COLO668 (cell line): Measurements from ENCODE around the gene SLC24A2.
"Not testable (repeated sequence)": the region's sequence is repeated elsewhere in the genome, so short reads cannot be mapped to it uniquely, and the experiment has no call there.

ENCODE experiments used
- DNase-seq: peaks from one replicate; lab custom pipeline; 2025; ENCODE audit not compliant: unreplicated experiment; lab: John Stamatoyannopoulos, UW

SLC24A2 gene

GRCh38 chr9:19788614-19789271, at the start of gene SLC24A2:
SLC24A2 (minus strand) TSS chr9:19789037.
- DNase-seq, result peak; percentile 14

- not testable (repeated sequence) for DNase-seq
Observed at GRCh38 chr9:19833331-19833730, 44.5 kb upstream of the SLC24A2 start.

- no peak for DNase-seq
Observed at GRCh38 chr9:19830796-19831195, 42.0 kb upstream of the SLC24A2 start.

GRCh38 chr9:19828576-19829109, 39.8 kb upstream of the SLC24A2 start:
- no peak for DNase-seq

- DNase-seq, result no peak
Observed at GRCh38 chr9:19816769-19817168, 27.9 kb upstream of the SLC24A2 start.

- no peak for DNase-seq
Observed at GRCh38 chr9:19812194-19812593, 23.4 kb upstream of the SLC24A2 start.

- DNase-seq, result no peak
Observed at GRCh38 chr9:19809422-19810269, 20.8 kb upstream of the SLC24A2 start.

GRCh38 chr9:19807182-19807892, 18.5 kb upstream of the SLC24A2 start:
- no peak for DNase-seq

- no peak for DNase-seq
Observed at GRCh38 chr9:19804431-19804830, 15.6 kb upstream of the SLC24A2 start.

GRCh38 chr9:19800884-19801283, 12.0 kb upstream of the SLC24A2 start:
- DNase-seq, result no peak

GRCh38 chr9:19799784-19800183, 10.9 kb upstream of the SLC24A2 start:
- DNase-seq, result no peak

GRCh38 chr9:19788152-19788551, 685 bp downstream of the SLC24A2 start:
- no peak for DNase-seq

GRCh38 chr9:19787672-19788071, 1.2 kb downstream of the SLC24A2 start:
- no peak for DNase-seq

- no peak for DNase-seq
Observed at GRCh38 chr9:19785230-19785629, 3.6 kb downstream of the SLC24A2 start.

GRCh38 chr9:19784136-19784535, 4.7 kb downstream of the SLC24A2 start:
- DNase-seq, result no peak

GRCh38 chr9:19783500-19783899, 5.3 kb downstream of the SLC24A2 start:
- no peak for DNase-seq

GRCh38 chr9:19782005-19782404, 6.8 kb downstream of the SLC24A2 start:
- DNase-seq, result no peak

GRCh38 chr9:19781240-19781639, 7.6 kb downstream of the SLC24A2 start:
- no peak for DNase-seq

GRCh38 chr9:19771446-19771845, 17.4 kb downstream of the SLC24A2 start:
- DNase-seq, result no peak

- no peak for DNase-seq
Observed at GRCh38 chr9:19770973-19771372, 17.9 kb downstream of the SLC24A2 start.

- no peak for DNase-seq
Observed at GRCh38 chr9:19769213-19769612, 19.6 kb downstream of the SLC24A2 start.

GRCh38 chr9:19768798-19769197, 20.0 kb downstream of the SLC24A2 start:
- no peak for DNase-seq
